Neuronal stem cell (in vitro differentiated cells): ENCODE measurements around the gene CORO2B.

Experiments used
- DNase-seq: peaks from one replicate; pipeline ENCODE4 v3.0.0-alpha.2; 2013; ENCODE audit warnings: low spot score
- H2AFZ ChIP-seq: one replicate; pipeline ENCODE4 v1.6.1; 2013; ENCODE audit warnings: mild to moderate bottlenecking, low read length, inconsistent platforms
- H2AK5ac ChIP-seq: 2 replicates; pipeline ENCODE4 v1.6.1; 2013; ENCODE audit warnings: low read depth, mild to moderate bottlenecking, inconsistent platforms, low read length, moderate library complexity, mixed read lengths
- H2BK120ac ChIP-seq: 2 replicates; pipeline ENCODE4 v1.6.1; 2013; ENCODE audit warnings: low read depth, mild to moderate bottlenecking, inconsistent platforms, low read length, moderate library complexity, mixed read lengths
- H2BK12ac ChIP-seq: one replicate; pipeline ENCODE4 v1.6.1; 2013; ENCODE audit warnings: low read length, inconsistent platforms
- H2BK15ac ChIP-seq: 2 replicates; pipeline ENCODE4 v1.6.1; 2013; ENCODE audit warnings: mild to moderate bottlenecking, low read length, inconsistent platforms, mixed read lengths
- H2BK5ac ChIP-seq: one replicate; pipeline ENCODE4 v1.6.1; 2013; ENCODE audit warnings: inconsistent platforms, mild to moderate bottlenecking, low read length, moderate library complexity
- H3K14ac ChIP-seq: one replicate; pipeline ENCODE4 v1.6.1; 2013; ENCODE audit warnings: low read length, inconsistent platforms
- H3K18ac ChIP-seq: 2 replicates; pipeline ENCODE4 v1.6.1; 2013; ENCODE audit warnings: low read length, inconsistent platforms
- H3K23ac ChIP-seq: 2 replicates; pipeline ENCODE4 v1.6.1; 2013; ENCODE audit warnings: low read depth, mild to moderate bottlenecking, mixed read lengths, low read length, inconsistent platforms; ENCODE audit not compliant: poor library complexity
- H3K27ac ChIP-seq: replicated peaks from 3 replicates; pipeline ENCODE4 v1.5.1; 2013; ENCODE audit warnings: low read length, inconsistent platforms
- H3K27me3 ChIP-seq, 3 experiments: 2 replicates each; pipeline ENCODE4 v1.6.1; 2013; ENCODE audit warnings: low read length in 3 of 3, mild to moderate bottlenecking in 2 of 3, inconsistent platforms in 1 of 3, low read depth in 1 of 3, mixed read lengths in 1 of 3, moderate library complexity in 1 of 3; ENCODE audit not compliant: control insufficient read depth in 3 of 3, insufficient read depth in 3 of 3
- H3K36me3 ChIP-seq, 2 donors: replicated peaks in 1 of 2; 2 replicates each; pipeline ENCODE4 v1.6.1; 2013; ENCODE audit warnings: low read length in 2 of 2; ENCODE audit not compliant: control insufficient read depth in 2 of 2, insufficient read depth in 2 of 2
- H3K4ac ChIP-seq: 2 replicates; pipeline ENCODE4 v1.6.1; 2013; ENCODE audit warnings: inconsistent platforms, mild to moderate bottlenecking, low read length, moderate library complexity
- H3K4me1 ChIP-seq, 2 donors: 1 replicate in 1 of 2; 2 replicates in 1 of 2; pipeline ENCODE4 v1.6.1; 2013; ENCODE audit warnings: low read length in 2 of 2, low read depth in 1 of 2; ENCODE audit not compliant: control insufficient read depth in 2 of 2, insufficient read depth in 1 of 2
- H3K4me2 ChIP-seq: one replicate; pipeline ENCODE4 v1.6.1; 2013; ENCODE audit warnings: mild to moderate bottlenecking, low read length, inconsistent platforms; ENCODE audit not compliant: insufficient read depth, poor library complexity, severe bottlenecking
- H3K4me3 ChIP-seq, 2 donors: 2 replicates each; pipeline ENCODE4 v1.5.1; 2013; ENCODE audit warnings: low read length in 2 of 2, mild to moderate bottlenecking in 2 of 2, inconsistent platforms in 1 of 2, moderate library complexity in 1 of 2
- H3K79me1 ChIP-seq: one replicate; pipeline ENCODE4 v1.6.1; 2013; ENCODE audit warnings: low read depth, mild to moderate bottlenecking, inconsistent platforms, low read length, moderate library complexity
- H3K9ac ChIP-seq: one replicate; pipeline ENCODE4 v1.6.1; 2013; ENCODE audit warnings: mild to moderate bottlenecking, low read depth, low read length, inconsistent platforms; ENCODE audit not compliant: poor library complexity
- H3K9me3 ChIP-seq, 2 donors: replicated peaks in 1 of 2; 2 replicates each; pipeline versions ENCODE3 to v1.6.1; 2013; ENCODE audit warnings: low read length in 2 of 2, mild to moderate bottlenecking in 2 of 2, inconsistent platforms in 1 of 2, low read depth in 1 of 2, mixed read lengths in 1 of 2, moderate library complexity in 1 of 2; ENCODE audit not compliant: control insufficient read depth in 2 of 2, insufficient read depth in 1 of 2
- H4K8ac ChIP-seq: one replicate; pipeline ENCODE4 v1.6.1; 2013; ENCODE audit warnings: low read depth, mild to moderate bottlenecking, inconsistent platforms, low read length, moderate library complexity
- H4K91ac ChIP-seq: one replicate; pipeline ENCODE4 v1.6.1; 2013; ENCODE audit warnings: low read length, low read depth, mild to moderate bottlenecking, inconsistent platforms; ENCODE audit not compliant: poor library complexity
- WGBS, 2 donors: extraction: QIAGEN DNeasy Blood & Tissue Kit; methylation state at CpG; one replicate each; pipeline ENCODE4 v1.1.7; 2013; ENCODE audit warnings: missing lambda C conversion rate in 2 of 2, mixed read lengths in 1 of 2; ENCODE audit not compliant: insufficient read length in 2 of 2, insufficient replicate concordance in 1 of 2; ENCODE audit errors: extremely low coverage in 2 of 2; 5-methylcytosine and 5-hydroxymethylcytosine counted together

CORO2B gene

GRCh38 chr15:68565234-68565633, 13.6 kb upstream of the CORO2B start:
- H2BK12ac ChIP-seq = no peak overlapping the region
- no peak overlapping the region for H2BK5ac ChIP-seq
- H3K4me3 ChIP-seq = no peak overlapping the region
- no peaks in the 10 kb centered on the region for H3K9me3 ChIP-seq
- H3K14ac ChIP-seq = no peak overlapping the region
- no peak overlapping the region for H2AFZ ChIP-seq
- no peak overlapping the region for H3K27ac ChIP-seq
- H3K36me3 ChIP-seq = no peaks in the 10 kb centered on the region
- no peaks in the 10 kb centered on the region for H3K27me3 ChIP-seq
- H2AK5ac ChIP-seq = no peak overlapping the region
- H3K9ac ChIP-seq = no peak overlapping the region
- H4K91ac ChIP-seq = no peak overlapping the region
- no peaks in the 10 kb centered on the region for H3K79me1 ChIP-seq
- no peak overlapping the region for H3K4me2 ChIP-seq
- H4K8ac ChIP-seq = no peak overlapping the region
- no peak overlapping the region for H3K18ac ChIP-seq
- no peak overlapping the region for H2BK120ac ChIP-seq
- no peak overlapping the region for H3K23ac ChIP-seq
- peaks cover 4 to 6% of the 10 kb centered on the region in 2 donors for H3K4me1 ChIP-seq
- no peak overlapping the region for H3K4ac ChIP-seq
- no peak overlapping the region for H2BK15ac ChIP-seq
- DNase-seq = no peak

- no peak overlapping the region for H3K27ac ChIP-seq
- no CpG with 5 or more reads among the region's 4 CpGs for WGBS, 2 donors
- no peak overlapping the region for H3K4ac ChIP-seq
These were observed 13.1 kb upstream of the CORO2B start for GRCh38 chr15:68565726-68566125.

GRCh38 chr15:68566377-68566954, 12.3 kb upstream of the CORO2B start:
- no CpG with 5 or more reads among the region's 9 CpGs for WGBS, 2 donors

More at GRCh38 chr15:68565726-68566125, 13.1 kb upstream of the CORO2B start:
- Histone ChIP-seq H3K18ac (no peak overlapping the region), H2AFZ (no peak overlapping the region), H3K4me3 (no peak overlapping the region), H3K4me1 (peaks cover 4 to 6% of the 10 kb centered on the region in 2 donors), H3K79me1 (no peaks in the 10 kb centered on the region), H3K9ac (peak overlapping the region; percentile 9), H3K4me2 (no peak overlapping the region), H2BK5ac (peak overlapping the region; percentile 15), H3K27me3 (no peaks in the 10 kb centered on the region), H4K91ac (no peak overlapping the region), H2BK120ac (no peak overlapping the region), H3K23ac (no peak overlapping the region), H3K14ac (no peak overlapping the region), H3K9me3 (no peaks in the 10 kb centered on the region), H2BK15ac (peak overlapping the region; percentile 68), H3K36me3 (no peaks in the 10 kb centered on the region), H4K8ac (no peak overlapping the region), H2AK5ac (no peak overlapping the region), H2BK12ac (no peak overlapping the region)
- no peak for DNase-seq

GRCh38 chr15:68567345-68567744, 11.4 kb upstream of the CORO2B start:
- H3K9ac ChIP-seq = no peak overlapping the region
- whole genome bisulfite sequencing, 2 donors = no CpG with 5 or more reads among the region's 3 CpGs
- no peak overlapping the region for H3K27ac ChIP-seq
- no peak overlapping the region for H2BK12ac ChIP-seq
- H3K36me3 ChIP-seq = no peaks in the 10 kb centered on the region
- no peak overlapping the region for H3K4me2 ChIP-seq
- H3K27me3 ChIP-seq = no peaks in the 10 kb centered on the region
- no peaks in the 10 kb centered on the region for H3K9me3 ChIP-seq
- peaks cover 1 to 12% of the 10 kb centered on the region in 2 donors for H3K4me1 ChIP-seq
- H2BK120ac ChIP-seq = no peak overlapping the region
- H2BK5ac ChIP-seq = no peak overlapping the region
- no peak overlapping the region for H3K4ac ChIP-seq
- H2BK15ac ChIP-seq = no peak overlapping the region
- H3K79me1 ChIP-seq = no peaks in the 10 kb centered on the region
- no peak overlapping the region for H3K14ac ChIP-seq
- H2AFZ ChIP-seq = no peak overlapping the region
- H4K8ac ChIP-seq = no peak overlapping the region
- no peak overlapping the region for H4K91ac ChIP-seq
- no peak overlapping the region for H3K4me3 ChIP-seq
- no peak overlapping the region for H3K18ac ChIP-seq
- DNase-seq = no peak
- H2AK5ac ChIP-seq = no peak overlapping the region
- no peak overlapping the region for H3K23ac ChIP-seq

More at GRCh38 chr15:68566377-68566954, 12.3 kb upstream of the CORO2B start:
- no peaks in the 10 kb centered on the region for H3K79me1 ChIP-seq
- peaks cover 2 to 9% of the 10 kb centered on the region in 2 donors for H3K4me1 ChIP-seq
- H3K14ac ChIP-seq = no peak overlapping the region
- no peak overlapping the region for H4K8ac ChIP-seq
- no peak overlapping the region for H3K9ac ChIP-seq
- no peak overlapping the region for H3K4me3 ChIP-seq
- no peak overlapping the region for H3K23ac ChIP-seq
- H2AFZ ChIP-seq = no peak overlapping the region
- no peak overlapping the region for H2AK5ac ChIP-seq
- no peak overlapping the region for H3K4me2 ChIP-seq
- H2BK12ac ChIP-seq = no peak overlapping the region
- no peak overlapping the region for H4K91ac ChIP-seq
- no peak overlapping the region for H3K4ac ChIP-seq
- H3K27me3 ChIP-seq = no peaks in the 10 kb centered on the region
- no peak overlapping the region for H2BK15ac ChIP-seq
- peak overlapping the region; percentile 5 for H3K18ac ChIP-seq
- H3K36me3 ChIP-seq = no peaks in the 10 kb centered on the region
- H3K27ac ChIP-seq = no peak overlapping the region
- H2BK5ac ChIP-seq = no peak overlapping the region
- no peaks in the 10 kb centered on the region for H3K9me3 ChIP-seq
- H2BK120ac ChIP-seq = no peak overlapping the region
- no peak for DNase-seq
